GM12891 (cell line): ENCODE results near the gene CREB3L2.

Experiments used
- PAX5 ChIP-seq: IDR thresholded peaks from 2 replicates; pipeline ENCODE4 v1.6.1; 2011; ENCODE audit warnings: low read length, moderate library complexity, mild to moderate bottlenecking; ENCODE audit not compliant: insufficient read depth, severe bottlenecking
- POLR2A ChIP-seq: IDR thresholded peaks from 2 replicates; pipeline ENCODE4 v1.6.1; 2011; ENCODE audit warnings: low read depth, low read length, control low read depth
- POLR2AphosphoS5 ChIP-seq: IDR thresholded peaks from 2 replicates; pipeline ENCODE4 v1.6.1; 2011; ENCODE audit warnings: low read depth, low read length, control low read depth
- POU2F2 ChIP-seq: IDR thresholded peaks from 2 replicates; pipeline ENCODE4 v1.6.1; 2011; ENCODE audit warnings: low read depth, mild to moderate bottlenecking, control low read depth, low read length, moderate library complexity
- SPI1 ChIP-seq: IDR thresholded peaks from 2 replicates; pipeline ENCODE4 v1.6.1; 2011; ENCODE audit warnings: low read depth, low read length, control low read depth
- TAF1 ChIP-seq: IDR thresholded peaks from 2 replicates; pipeline ENCODE4 v1.6.1; 2011; ENCODE audit warnings: low read depth, low read length, control low read depth

DNA sequence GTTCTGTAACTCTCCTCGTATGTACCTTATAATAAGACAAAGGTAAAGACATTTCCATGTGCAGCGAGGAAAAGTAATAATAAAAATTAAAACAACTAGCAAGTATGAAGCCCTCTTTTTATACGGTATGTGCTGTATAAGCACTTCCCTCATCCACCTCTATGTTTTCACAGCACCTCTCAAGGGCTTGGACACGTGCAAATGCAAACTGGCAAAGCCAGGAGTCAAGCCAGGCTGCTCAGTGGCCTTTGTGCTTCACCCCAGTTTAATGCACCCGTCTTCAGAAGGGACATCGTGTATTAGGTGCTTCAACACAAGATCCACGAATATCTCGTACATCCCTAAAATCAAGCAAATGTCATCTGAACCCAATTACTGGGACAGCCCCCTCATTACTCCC, 153.8 kb downstream of the CREB3L2 start:
- TF ChIP-seq POLR2AphosphoS5 (no peak), POLR2A (no peak), SPI1 (no peak), TAF1 (no peak), PAX5 (no peak), POU2F2 (no peak)
